Neural cell (in vitro differentiated cells): Measurements from ENCODE around the gene ZDHHC3. TPM values are rescaled to one million over a fixed set of nuclear protein-coding genes. Genes with fewer than 3 reads are reported as not detected.

Experiments used
- H2AFZ ChIP-seq: fragments of 200-600, 300-800 bp; sonication (generic), shearing (Covaris generic); 2 replicates; pipeline ENCODE4 v1.6.0; 2014; ENCODE audit warnings: low read depth, mild to moderate bottlenecking, antibody characterized with exemption, low read length, moderate library complexity
- H3F3A ChIP-seq: fragments of 200-600 bp; shearing (Covaris generic); 2 replicates; pipeline ENCODE4 v1.6.1; 2016; ENCODE audit warnings: mild to moderate bottlenecking, moderate library complexity, mixed read lengths, antibody characterized with exemption, low read length; ENCODE audit not compliant: insufficient read depth, poor library complexity, severe bottlenecking
- H3K27ac ChIP-seq: fragments of 200-600, 300-800 bp; sonication (generic), shearing (Covaris generic); 2 replicates; pipeline ENCODE4 v1.5.1; 2014; ENCODE audit warnings: mild to moderate bottlenecking, low read length, moderate library complexity
- H3K27me3 ChIP-seq: fragments of 300-800, 200-600 bp; sonication (generic), shearing (Covaris generic); 2 replicates; pipeline ENCODE4 v1.6.0; 2014; ENCODE audit warnings: mild to moderate bottlenecking, low read depth, low read length, moderate library complexity; ENCODE audit not compliant: insufficient read depth
- H3K36me3 ChIP-seq: fragments of 300-800, 200-600 bp; sonication (generic), shearing (Covaris generic); 2 replicates; pipeline ENCODE4 v1.5.1; 2014; ENCODE audit warnings: mild to moderate bottlenecking, antibody characterized with exemption, low read length, moderate library complexity; ENCODE audit not compliant: insufficient read depth
- H3K4me2 ChIP-seq: fragments of 300-800, 200-600 bp; sonication (generic), shearing (Covaris generic); 2 replicates; pipeline ENCODE4 v1.6.0; 2014; ENCODE audit warnings: mild to moderate bottlenecking, low read length
- H3K4me3 ChIP-seq: fragments of 300-800, 200-600 bp; sonication (generic), shearing (Covaris generic); 2 replicates; pipeline ENCODE4 v1.5.1; 2014; ENCODE audit warnings: mild to moderate bottlenecking, low read length, moderate library complexity
- H3K79me2 ChIP-seq: fragments of 200-600 bp; shearing (Covaris generic); replicated peaks from 2 replicates; pipeline ENCODE4 v1.6.0; 2014; ENCODE audit warnings: mild to moderate bottlenecking, low read length, moderate library complexity; ENCODE audit not compliant: insufficient read depth
- H3K9ac ChIP-seq: fragments of 300-800, 200-600 bp; sonication (generic), shearing (Covaris generic); 2 replicates; pipeline ENCODE4 v1.6.1; 2016; ENCODE audit warnings: mild to moderate bottlenecking, low read length, mixed read lengths
- H3K9me2 ChIP-seq: fragments of 200-600 bp; shearing (Covaris generic); 2 replicates; pipeline ENCODE4 v1.6.1; 2016; ENCODE audit warnings: mild to moderate bottlenecking, low read length, mixed read lengths; ENCODE audit not compliant: insufficient read depth
- H3K9me3 ChIP-seq: fragments of 200-600, 300-800 bp; sonication (generic), shearing (Covaris generic); 2 replicates; pipeline ENCODE4 v1.6.1; 2016; ENCODE audit warnings: mild to moderate bottlenecking, mixed run types, low read length, moderate library complexity, mixed read lengths
- H4K20me1 ChIP-seq: fragments of 200-600 bp; shearing (Covaris generic); 2 replicates; pipeline ENCODE4 v1.6.1; 2016; ENCODE audit warnings: mild to moderate bottlenecking, mixed run types; ENCODE audit not compliant: insufficient read depth
- CTCF ChIP-seq: fragments of 450-650 bp; IDR thresholded peaks from 2 replicates; pipeline ENCODE4 v1.5.1; 2014; ENCODE audit warnings: antibody characterized with exemption, mild to moderate bottlenecking, moderate library complexity; ENCODE audit not compliant: poor library complexity, severe bottlenecking
- EP300 ChIP-seq: fragments of 450-650 bp; conservative IDR thresholded peaks from 2 replicates; pipeline ENCODE4 v1.6.1; 2014; ENCODE audit warnings: antibody characterized with exemption, mild to moderate bottlenecking, moderate library complexity; ENCODE audit not compliant: poor library complexity, severe bottlenecking
- EZH2 ChIP-seq: fragments of 200-600, 300-800 bp; shearing (Covaris generic), sonication (generic); IDR thresholded peaks from 2 replicates; pipeline ENCODE4 v1.6.1; 2014; ENCODE audit warnings: antibody characterized with exemption, low read length, borderline replicate concordance, mild to moderate bottlenecking; ENCODE audit not compliant: insufficient read depth, poor library complexity, severe bottlenecking
- MXI1 ChIP-seq: fragments of 450-650 bp; conservative IDR thresholded peaks from 2 replicates; pipeline ENCODE4 v1.6.1; 2014; ENCODE audit warnings: antibody characterized with exemption, mild to moderate bottlenecking; ENCODE audit not compliant: poor library complexity, severe bottlenecking
- POLR2AphosphoS5 ChIP-seq: IDR thresholded peaks from 2 replicates; pipeline ENCODE4 v1.6.1; 2012
- RAD21 ChIP-seq: fragments of 450-650 bp; conservative IDR thresholded peaks from 2 replicates; pipeline ENCODE4 v1.6.1; 2014; ENCODE audit warnings: antibody characterized with exemption, mild to moderate bottlenecking, moderate library complexity
- REST ChIP-seq: IDR thresholded peaks from 2 replicates; pipeline ENCODE4 v1.6.1; 2012; ENCODE audit warnings: borderline replicate concordance
- SMC3 ChIP-seq: fragments of 450-650 bp; conservative IDR thresholded peaks from 2 replicates; pipeline ENCODE4 v1.6.1; 2014; ENCODE audit warnings: antibody characterized with exemption, mild to moderate bottlenecking, moderate library complexity; ENCODE audit not compliant: poor library complexity
- TAF1 ChIP-seq: IDR thresholded peaks from 2 replicates; pipeline ENCODE4 v1.6.1; 2012; ENCODE audit warnings: low read depth
- polyA plus RNA-seq: library from polyadenylated mRNA; depleted of rRNA; stranded (reverse); fragments of >200 nt; gene quantifications from 2 replicates; pipeline ENCODE4 v1.2.3, GENCODE V29; 2014

Gene ZDHHC3
- polyA plus RNA-seq, 1 donor from 2014 or later: 35.8 TPM

- H3K9ac ChIP-seq: no peak overlapping the region
- no peak overlapping the region for H3K4me2 ChIP-seq
- no peak overlapping the region for H3K27ac ChIP-seq
- no peaks in the 10 kb centered on the region for H3K36me3 ChIP-seq
- TF ChIP-seq REST (no peak), TAF1 (no peak), SMC3 (no peak), EZH2 (no peak), CTCF (no peak), MXI1 (no peak), POLR2AphosphoS5 (no peak), RAD21 (no peak), EP300 (no peak)
- no peaks in the 10 kb centered on the region for H3K9me3 ChIP-seq
- H4K20me1 ChIP-seq: no peaks in the 10 kb centered on the region
- H3K27me3 ChIP-seq: no peaks in the 10 kb centered on the region
- no peak overlapping the region for H3K4me3 ChIP-seq
- peaks cover 7% of the 10 kb centered on the region for H3K79me2 ChIP-seq
- H3F3A ChIP-seq: no peaks in the 10 kb centered on the region
- H2AFZ ChIP-seq: no peak overlapping the region
- H3K9me2 ChIP-seq: no peaks in the 10 kb centered on the region
These were observed 13.8 kb upstream of the ZDHHC3 start for GRCh38 chr3:44989636-44990373.

GRCh38 chr3:44989141-44989540 lies 13.2 kb upstream of the ZDHHC3 start:
- Histone ChIP-seq H3K9me3 (no peaks in the 10 kb centered on the region), H3K79me2 (peaks cover 12% of the 10 kb centered on the region), H3K27ac (no peak overlapping the region), H2AFZ (no peak overlapping the region), H3F3A (no peaks in the 10 kb centered on the region), H3K27me3 (no peaks in the 10 kb centered on the region), H3K36me3 (no peaks in the 10 kb centered on the region), H4K20me1 (no peaks in the 10 kb centered on the region), H3K4me3 (no peak overlapping the region), H3K4me2 (no peak overlapping the region), H3K9me2 (no peaks in the 10 kb centered on the region), H3K9ac (no peak overlapping the region)
- TF ChIP-seq REST (no peak), RAD21 (no peak), SMC3 (no peak), MXI1 (no peak), EP300 (no peak), POLR2AphosphoS5 (no peak), EZH2 (no peak), CTCF (no peak), TAF1 (no peak)
